Mesothelial cell of epicardium (in vitro differentiated cells): ENCODE results near the gene FNIP1. TPM values are rescaled to one million over a fixed set of nuclear protein-coding genes. Genes with fewer than 3 reads are reported as not detected.
"Not testable (repeated sequence)": the region's sequence is repeated elsewhere in the genome, so short reads cannot be mapped to it uniquely, and the experiment has no call there.

Experiments
- DNase-seq, 2 experiments: peaks; one replicate each; pipeline ENCODE4 v3.0.0; 2021; ENCODE audit warnings: low spot score in 2 of 2; ENCODE audit not compliant: unreplicated experiment in 2 of 2
- H3K27ac Mint-ChIP-seq: 2 replicates; pipeline ENCODE4 v1.8.0; 2021; ENCODE audit warnings: mixed read lengths
- H3K27me3 Mint-ChIP-seq: 2 replicates; pipeline ENCODE4 v1.8.0; 2021; ENCODE audit warnings: low read depth, mixed read lengths
- H3K36me3 Mint-ChIP-seq: 2 replicates; pipeline ENCODE4 v1.8.0; 2021; ENCODE audit warnings: mixed read lengths
- H3K4me1 Mint-ChIP-seq: 2 replicates; pipeline ENCODE4 v1.8.0; 2021; ENCODE audit warnings: mixed read lengths
- H3K4me3 Mint-ChIP-seq: 2 replicates; pipeline ENCODE4 v1.8.0; 2021; ENCODE audit warnings: mild to moderate bottlenecking, moderate library complexity, mixed read lengths
- H3K9me3 Mint-ChIP-seq: 2 replicates; pipeline ENCODE4 v1.8.0; 2021; ENCODE audit warnings: mixed read lengths
- CTCF ChIP-seq: fragments of 200-600 bp; sonication (generic); IDR thresholded peaks from one replicate; pipeline ENCODE4 v1.5.0; 2021; ENCODE audit warnings: antibody characterized with exemption; ENCODE audit not compliant: unreplicated experiment
- total RNA-seq: library from RNA; stranded (reverse); gene quantifications from 3 replicates; pipeline ENCODE4 v1.2.1, GENCODE V29; 2021

The FNIP1 gene
- total RNA-seq, 1 donor from 2014 or later, result 35.1 TPM

- Mint-ChIP-seq H3K36me3 (peaks cover 52% of the 10 kb centered on the region), H3K27me3 (no peaks in the 10 kb centered on the region), H3K4me3 (no peak overlapping the region), H3K27ac (no peak overlapping the region), H3K9me3 (peaks cover 21% of the 10 kb centered on the region), H3K4me1 (no peaks in the 10 kb centered on the region)
- TF ChIP-seq CTCF, result no peak
- no peak for DNase-seq
These were observed 77.3 kb downstream of the FNIP1 start for GRCh38 chr5:131719564-131719963.

- TF ChIP-seq CTCF, result no peak
- DNase-seq, result no peak
- Mint-ChIP-seq H3K9me3 (peaks cover 16% of the 10 kb centered on the region), H3K36me3 (peaks cover 58% of the 10 kb centered on the region), H3K27ac (no peak overlapping the region), H3K4me1 (no peaks in the 10 kb centered on the region), H3K4me3 (no peak overlapping the region), H3K27me3 (no peaks in the 10 kb centered on the region)
These were observed 78.3 kb downstream of the FNIP1 start for GRCh38 chr5:131718487-131719014.

GRCh38 chr5:131717164-131717563, 79.7 kb downstream of the FNIP1 start:
- H3K4me1 Mint-ChIP-seq, H3K27me3 Mint-ChIP-seq, DNase-seq, H3K4me3 Mint-ChIP-seq, H3K27ac Mint-ChIP-seq: not testable (repeated sequence)
- peaks cover 16% of the 10 kb centered on the region for H3K9me3 Mint-ChIP-seq
- peaks cover 63% of the 10 kb centered on the region for H3K36me3 Mint-ChIP-seq

GRCh38 chr5:131716650-131717049, 80.2 kb downstream of the FNIP1 start:
- Mint-ChIP-seq H3K27ac (no peak overlapping the region), H3K27me3 (no peaks in the 10 kb centered on the region), H3K4me3 (no peak overlapping the region), H3K9me3 (peaks cover 16% of the 10 kb centered on the region), H3K4me1 (no peaks in the 10 kb centered on the region), H3K36me3 (peaks cover 63% of the 10 kb centered on the region)
- no peak for DNase-seq
- no peak for TF ChIP-seq CTCF

GRCh38 chr5:131710391-131710790, 86.4 kb downstream of the FNIP1 start:
- Mint-ChIP-seq H3K27ac (peak overlapping the region; percentile 26), H3K4me3 (no peak overlapping the region), H3K9me3 (no peaks in the 10 kb centered on the region), H3K27me3 (no peaks in the 10 kb centered on the region), H3K4me1 (peaks cover 4% of the 10 kb centered on the region), H3K36me3 (peaks cover 39% of the 10 kb centered on the region)
- TF ChIP-seq CTCF, result no peak
- no peak for DNase-seq

- Mint-ChIP-seq H3K4me1 (peaks cover 4% of the 10 kb centered on the region), H3K27ac (no peak overlapping the region), H3K4me3 (no peak overlapping the region), H3K27me3 (no peaks in the 10 kb centered on the region), H3K9me3 (no peaks in the 10 kb centered on the region), H3K36me3 (peaks cover 43% of the 10 kb centered on the region)
- no peak for TF ChIP-seq CTCF
- DNase-seq, result no peak
These were observed 87.8 kb downstream of the FNIP1 start for GRCh38 chr5:131709043-131709442.
